OCI-LY7 (cell line): ENCODE measurements around the gene LPAR2.

Experiments
- CTCF ChIP-seq: fragments of 200-600 bp; sonication (generic); conservative IDR thresholded peaks from 2 replicates; pipeline ENCODE4 v1.5.1; 2014; ENCODE audit warnings: mild to moderate bottlenecking, antibody characterized with exemption, low read length, moderate library complexity, mixed read lengths
- EZH2phosphoT487 ChIP-seq: fragments of 200-600 bp; sonication (generic); IDR thresholded peaks from 2 replicates; pipeline ENCODE4 v1.6.1; 2018; ENCODE audit warnings: low read depth, borderline replicate concordance, mild to moderate bottlenecking, mixed run types, antibody characterized with exemption, low read length, moderate library complexity, mixed read lengths

DNA sequence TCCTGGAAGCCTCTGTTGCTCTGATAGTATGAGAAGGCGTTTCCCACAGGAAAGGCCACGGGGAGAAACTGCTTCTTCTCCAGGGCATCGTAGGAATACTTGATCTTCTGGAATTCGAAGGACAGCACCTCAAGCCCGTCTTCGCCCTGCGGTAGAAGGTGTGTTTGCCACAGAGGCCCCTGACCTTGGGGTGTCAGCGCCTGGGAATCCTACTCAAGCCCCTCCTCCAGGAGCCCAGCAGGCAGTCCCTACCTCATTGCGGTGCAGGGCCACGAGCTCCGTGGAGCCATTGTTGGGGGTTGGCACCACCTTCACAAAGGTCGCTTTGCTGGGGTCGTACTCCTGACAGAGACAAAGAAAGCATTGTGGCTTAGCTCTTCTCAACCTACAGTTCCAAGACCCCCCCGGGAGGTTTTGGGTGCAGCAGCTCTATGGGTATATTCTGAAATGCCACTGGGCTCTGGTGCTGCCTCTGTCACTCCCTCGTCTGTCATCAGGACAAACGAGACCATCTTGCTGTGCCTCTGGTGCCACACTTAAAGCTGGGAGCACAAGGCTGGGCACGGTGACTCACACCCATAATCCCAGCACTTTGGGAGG, 31.7 kb upstream of the LPAR2 start:
- TF ChIP-seq CTCF (no peak), EZH2phosphoT487 (no peak)
